Measurements from ENCODE around the gene MTG2.

- TF ChIP-seq CHD2 (IDR thresholded peaks at IDR 0.05; ENCODE audit: low read length, partially characterized antibody) (no peak), CTCF (IDR thresholded peaks at IDR 0.05) (no peak), FOXM1 (IDR thresholded peaks at IDR 0.05; ENCODE audit: low read depth) (no peak), ELF1 (IDR thresholded peaks at IDR 0.05) (no peak), USF2 (IDR thresholded peaks at IDR 0.05; ENCODE audit: borderline replicate concordance, low read depth, low read length) (no peak), TEAD4 (IDR thresholded peaks at IDR 0.05; ENCODE audit: borderline replicate concordance, insufficient read depth) (no peak), REST (IDR thresholded peaks at IDR 0.05; ENCODE audit: low read depth, low read length) (no peak), POLR2AphosphoS5 (IDR thresholded peaks at IDR 0.05; ENCODE audit: low read depth, low read length) (no peak), MEF2A (IDR thresholded peaks at IDR 0.05; ENCODE audit: borderline replicate concordance, low read depth) (no peak), EP300 (IDR thresholded peaks at IDR 0.05; ENCODE audit: borderline replicate concordance in 1 of 2, low read depth in 1 of 2, low read length in 1 of 2) (no peak), IRF3 (IDR thresholded peaks at IDR 0.05; ENCODE audit: low read depth, low read length) (no peak), EZH2phosphoT487 (IDR thresholded peaks at IDR 0.05; ENCODE audit: borderline replicate concordance, low read depth) (no peak)
Observed at GRCh38 chr20:62192635-62193034, 9.8 kb downstream of the MTG2 start.
